Glutamatergic neuron (in vitro differentiated cells): ENCODE data around the gene FAM222A. TPM values are rescaled to one million over a fixed set of nuclear protein-coding genes. Genes with fewer than 3 reads are reported as not detected.

Source experiments
- DNase-seq: peaks from one replicate; pipeline ENCODE4 v3.0.0; 2022
- H3K27ac Mint-ChIP-seq: one replicate; pipeline ENCODE4 v1.8.0; 2020; ENCODE audit warnings: mild to moderate bottlenecking, mixed read lengths, inconsistent platforms; ENCODE audit not compliant: unreplicated experiment
- H3K27me3 Mint-ChIP-seq: one replicate; pipeline ENCODE4 v1.8.0; 2020; ENCODE audit warnings: mild to moderate bottlenecking, moderate library complexity, mixed read lengths, inconsistent platforms; ENCODE audit not compliant: unreplicated experiment
- H3K36me3 Mint-ChIP-seq: one replicate; pipeline ENCODE4 v1.8.0; 2020; ENCODE audit warnings: mild to moderate bottlenecking, mixed read lengths, inconsistent platforms; ENCODE audit not compliant: unreplicated experiment
- H3K4me1 Mint-ChIP-seq: one replicate; pipeline ENCODE4 v1.8.0; 2020; ENCODE audit warnings: mild to moderate bottlenecking, low read depth, mixed read lengths, inconsistent platforms; ENCODE audit not compliant: unreplicated experiment
- H3K4me3 Mint-ChIP-seq: one replicate; pipeline ENCODE4 v1.8.0; 2020; ENCODE audit warnings: mild to moderate bottlenecking, mixed read lengths, inconsistent platforms; ENCODE audit not compliant: unreplicated experiment
- H3K9me3 Mint-ChIP-seq: one replicate; pipeline ENCODE4 v1.8.0; 2020; ENCODE audit warnings: mild to moderate bottlenecking, moderate library complexity, mixed read lengths, inconsistent platforms; ENCODE audit not compliant: unreplicated experiment
- CTCF ChIP-seq: fragments of 200-600 bp; sonication (generic); IDR thresholded peaks from one replicate; pipeline ENCODE4 v1.5.0; 2021; ENCODE audit not compliant: partially characterized antibody, unreplicated experiment
- total RNA-seq: library from RNA; stranded (reverse); fragmentation: NEBNext Ultra II Directional; extraction: Animal tissue kit (Norgen Biotek cat#: 25700); gene quantifications from one replicate; pipeline ENCODE4 v1.2.1, GENCODE V29; 2021; ENCODE audit not compliant: unreplicated experiment

FAM222A gene
- total RNA-seq, 1 donor from 2014 or later = 18.1 TPM

GRCh38 chr12:109702111-109702841, 11.3 kb upstream of the FAM222A start:
- Mint-ChIP-seq H3K9me3 (peaks cover 2% of the 10 kb centered on the region), H3K27me3 (peaks cover 5% of the 10 kb centered on the region), H3K36me3 (no peaks in the 10 kb centered on the region), H3K4me3 (no peak overlapping the region), H3K4me1 (peaks cover 12% of the 10 kb centered on the region), H3K27ac (no peak overlapping the region)
- no peak for TF ChIP-seq CTCF
- no peak for DNase-seq

GRCh38 chr12:109703684-109704083, 9.9 kb upstream of the FAM222A start:
- peaks cover 4% of the 10 kb centered on the region for H3K9me3 Mint-ChIP-seq
- no peaks in the 10 kb centered on the region for H3K36me3 Mint-ChIP-seq
- peaks cover 7% of the 10 kb centered on the region for H3K27me3 Mint-ChIP-seq
- H3K4me1 Mint-ChIP-seq = peaks cover 12% of the 10 kb centered on the region
- no peak overlapping the region for H3K4me3 Mint-ChIP-seq
- no peak for DNase-seq
- no peak overlapping the region for H3K27ac Mint-ChIP-seq
- TF ChIP-seq CTCF = no peak

GRCh38 chr12:109704371-109705098, 9.1 kb upstream of the FAM222A start:
- H3K36me3 Mint-ChIP-seq = no peaks in the 10 kb centered on the region
- no peak for DNase-seq
- H3K27me3 Mint-ChIP-seq = peaks cover 7% of the 10 kb centered on the region
- H3K9me3 Mint-ChIP-seq = peaks cover 4% of the 10 kb centered on the region
- no peak for TF ChIP-seq CTCF
- H3K4me1 Mint-ChIP-seq = peaks cover 12% of the 10 kb centered on the region
- no peak overlapping the region for H3K4me3 Mint-ChIP-seq
- H3K27ac Mint-ChIP-seq = no peak overlapping the region

GRCh38 chr12:109705291-109705690, 8.3 kb upstream of the FAM222A start:
- H3K27ac Mint-ChIP-seq = no peak overlapping the region
- no peak for TF ChIP-seq CTCF
- peaks cover 6% of the 10 kb centered on the region for H3K9me3 Mint-ChIP-seq
- H3K4me1 Mint-ChIP-seq = peaks cover 12% of the 10 kb centered on the region
- no peaks in the 10 kb centered on the region for H3K36me3 Mint-ChIP-seq
- DNase-seq = no peak
- peaks cover 7% of the 10 kb centered on the region for H3K27me3 Mint-ChIP-seq
- no peak overlapping the region for H3K4me3 Mint-ChIP-seq

- Mint-ChIP-seq H3K4me1 (peaks cover 7% of the 10 kb centered on the region), H3K27me3 (peaks cover 8% of the 10 kb centered on the region), H3K36me3 (no peaks in the 10 kb centered on the region), H3K27ac (no peak overlapping the region), H3K4me3 (no peak overlapping the region), H3K9me3 (peaks cover 6% of the 10 kb centered on the region)
- no peak for DNase-seq
- TF ChIP-seq CTCF = no peak
Observed at GRCh38 chr12:109706398-109706746, 7.3 kb upstream of the FAM222A start.
